IPS-18c (cell line): Measurements from ENCODE around the gene SPCS1.
A peak's percentile ranks its signal among the peaks of the same experiment; 100 is the strongest.
"Not testable (repeated sequence)": the region's sequence is repeated elsewhere in the genome, so short reads cannot be mapped to it uniquely, and the experiment has no call there.

Experiments used
- H3K4me3 ChIP-seq: 2 replicates; pipeline ENCODE4 v1.7.0; 2013; ENCODE audit warnings: low read depth, mild to moderate bottlenecking, low read length, moderate library complexity; ENCODE audit not compliant: insufficient read depth
- H3K9me3 ChIP-seq: one replicate; pipeline ENCODE4 v1.6.1; 2013; ENCODE audit warnings: mild to moderate bottlenecking, low read length, moderate library complexity; ENCODE audit not compliant: control insufficient read depth, insufficient read depth

Gene SPCS1

DNA sequence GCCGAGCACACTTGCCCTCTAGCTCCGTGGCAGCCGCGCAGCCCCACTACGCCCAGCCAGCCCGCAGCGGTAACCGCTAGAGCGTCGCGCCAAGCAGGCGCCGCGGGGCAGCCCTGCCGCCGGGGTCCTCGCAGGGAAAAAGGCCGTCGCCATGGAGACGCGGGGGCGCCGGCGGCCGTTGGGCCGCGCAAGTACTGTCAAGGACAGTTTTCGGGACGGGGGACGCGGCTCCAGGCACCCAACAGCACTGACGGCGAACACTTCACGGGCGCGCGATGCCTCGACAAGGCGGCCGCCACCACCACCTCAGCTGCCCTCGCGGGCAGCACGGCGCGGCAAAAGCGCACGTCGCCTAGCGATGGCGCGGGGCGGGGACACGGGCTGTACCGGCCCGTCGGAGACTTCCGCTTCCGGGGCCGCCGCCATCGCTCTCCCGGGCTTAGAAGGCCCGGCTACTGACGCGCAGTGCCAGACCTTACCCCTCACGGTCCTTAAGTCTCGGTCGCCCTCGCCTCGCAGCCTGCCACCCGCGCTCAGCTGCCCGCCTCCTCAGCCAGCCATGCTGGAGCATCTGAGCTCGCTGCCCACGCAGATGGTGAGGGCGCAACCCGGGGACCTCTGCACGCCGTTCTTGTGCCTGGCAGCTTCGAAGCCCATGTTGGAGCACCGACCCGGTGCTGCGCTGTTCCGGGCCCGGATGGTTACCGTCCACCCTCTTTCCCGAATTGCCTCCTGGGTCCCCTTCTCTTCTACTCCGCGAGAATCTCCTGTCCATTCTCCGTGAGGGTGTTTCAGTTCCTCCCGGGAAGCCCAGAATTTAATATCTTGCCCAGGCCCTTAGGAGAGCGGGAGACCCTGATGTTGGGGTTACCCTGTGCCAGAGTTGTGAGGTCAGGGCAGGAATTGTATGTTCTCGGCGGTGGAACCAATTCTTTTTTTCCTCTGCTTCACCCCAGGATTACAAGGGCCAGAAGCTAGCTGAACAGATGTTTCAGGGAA is at the start of gene SPCS1, which contains the start of gene GLT8D1:
TSS of gene SPCS1 (plus strand) at position 419 of the 999 bp plus-strand sequence. CDS start at position 560, 141 bp downstream.
TSS of gene GLT8D1 (minus strand) at position 104 of the 999 bp plus-strand sequence. CDS start 5,331 bp downstream, outside the sequence.
- no peaks in the 10 kb centered on the region for H3K9me3 ChIP-seq
- H3K4me3 ChIP-seq: peak within 1 kb of the TSS; percentile 98

DNA sequence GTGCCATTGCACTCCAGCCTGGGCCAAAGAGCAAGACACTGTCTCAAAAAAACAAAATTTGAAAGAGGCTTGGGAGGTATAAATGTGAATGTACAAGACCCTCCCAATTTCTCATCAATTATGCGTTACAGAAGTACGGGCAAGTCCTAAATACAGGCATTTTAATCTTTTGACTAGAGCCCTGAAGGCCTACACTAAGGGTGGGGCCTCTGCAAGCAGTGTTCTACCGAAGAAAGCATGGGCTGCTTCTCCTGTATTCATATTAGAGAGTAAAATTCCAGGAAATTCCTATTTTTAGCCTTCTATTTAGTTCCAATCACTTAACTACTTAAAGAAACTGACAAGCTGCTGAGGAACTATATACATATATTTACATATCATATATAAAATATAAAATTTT is 45.9 kb upstream of the SPCS1 start:
- Histone ChIP-seq H3K9me3 (no peaks in the 10 kb centered on the region), H3K4me3 (no peak overlapping the region)

DNA sequence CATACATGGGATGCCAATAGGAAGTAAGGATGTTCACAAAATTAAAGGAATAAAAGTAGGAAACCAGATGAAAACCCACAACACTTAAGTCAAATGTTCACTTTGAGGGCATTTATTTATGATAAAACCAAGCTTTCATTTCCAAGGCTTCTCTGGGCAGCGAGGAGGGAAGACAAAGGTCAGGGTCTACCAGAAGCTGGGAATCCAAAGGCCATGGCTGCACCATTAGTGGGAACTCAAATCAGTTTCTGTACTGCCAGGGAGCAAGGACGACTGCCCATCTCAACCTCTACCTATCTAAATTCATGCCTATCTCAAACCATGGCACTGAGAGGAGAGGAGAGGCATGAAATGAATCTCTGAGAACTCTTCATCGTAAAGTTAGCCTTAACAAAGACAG is 42.8 kb upstream of the SPCS1 start:
- H3K4me3 ChIP-seq: no peak overlapping the region
- H3K9me3 ChIP-seq: no peaks in the 10 kb centered on the region

DNA sequence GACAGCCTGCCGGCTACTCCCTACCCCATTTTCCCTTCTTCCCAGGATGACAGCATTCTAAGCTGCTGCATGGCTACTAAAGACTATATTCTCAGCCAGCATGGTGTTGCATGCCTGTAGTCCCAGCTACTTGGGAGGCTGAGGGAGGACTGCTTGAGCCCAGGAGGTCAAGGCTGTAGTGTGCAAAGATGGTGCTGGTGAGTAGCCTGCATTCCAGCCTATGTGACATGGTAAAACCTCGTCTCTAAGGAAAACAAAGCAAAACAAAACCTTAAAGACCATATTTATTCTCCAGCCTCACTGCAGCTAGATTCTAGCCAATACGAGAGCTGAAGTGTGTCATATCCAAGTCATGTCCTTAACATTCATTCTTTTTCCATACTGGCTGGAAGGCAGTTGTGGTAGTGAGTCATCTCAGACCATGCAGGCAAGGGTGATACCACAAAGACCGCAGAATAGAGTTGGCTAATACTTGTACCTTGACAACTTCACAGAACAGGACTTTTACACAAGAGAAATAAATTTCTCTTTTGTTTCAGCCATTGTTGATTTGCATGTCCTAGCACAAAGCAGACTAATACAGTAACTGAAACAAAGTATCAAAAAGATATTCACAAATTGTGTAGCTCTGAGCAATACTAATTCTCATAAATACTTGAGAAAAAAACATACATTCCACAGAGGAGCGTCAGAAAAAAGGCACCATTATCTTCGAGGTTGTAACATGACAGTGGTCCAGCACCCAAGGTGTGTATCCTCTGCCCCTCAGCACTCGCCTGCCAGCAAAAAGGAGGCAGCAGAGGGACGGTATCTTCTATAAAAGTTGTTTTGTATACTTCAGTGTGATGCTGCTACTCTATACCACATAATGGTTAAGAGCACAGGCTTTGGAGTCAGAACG is 35.0 kb upstream of the SPCS1 start:
- Histone ChIP-seq H3K9me3 (no peaks in the 10 kb centered on the region), H3K4me3 (no peak overlapping the region)

DNA sequence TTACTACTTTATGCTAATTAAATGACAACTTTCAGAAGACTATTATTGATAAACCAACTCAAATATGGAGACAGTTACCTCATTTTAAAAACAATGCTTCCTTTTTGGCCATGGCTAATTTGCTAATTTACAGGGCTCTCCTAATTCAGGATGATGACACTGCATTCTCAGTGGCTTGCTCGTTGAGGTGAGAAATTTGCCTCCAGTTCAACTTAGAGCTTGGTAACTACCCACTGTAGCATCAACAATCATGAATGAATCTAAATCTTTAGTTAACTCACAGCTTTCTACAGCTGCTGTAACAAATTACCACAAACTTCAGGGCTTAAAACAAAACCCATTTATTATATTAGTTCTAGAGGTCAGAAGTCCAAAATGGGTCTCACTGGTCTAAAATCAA is 34.2 kb upstream of the SPCS1 start:
- H3K4me3 ChIP-seq: no peak overlapping the region
- no peaks in the 10 kb centered on the region for H3K9me3 ChIP-seq

DNA sequence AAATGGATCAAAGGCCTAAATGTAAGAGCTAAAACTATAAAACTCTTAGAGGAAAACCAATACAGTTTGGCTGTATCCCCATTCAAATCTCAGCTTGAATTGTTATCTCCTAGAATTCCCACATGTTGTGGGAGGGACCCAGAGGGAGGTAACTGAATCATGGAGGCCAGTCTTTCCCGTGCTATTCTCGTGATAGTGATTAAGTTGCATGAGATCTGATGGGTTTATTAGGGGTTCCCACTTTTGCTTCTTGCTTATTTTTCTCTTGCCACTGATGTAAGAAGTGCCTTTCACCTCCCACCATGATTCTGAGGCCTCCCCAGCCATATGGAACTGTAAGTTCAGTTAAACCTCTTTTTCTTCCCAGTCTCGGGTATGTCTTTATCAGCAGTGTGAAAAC is 29.7 kb upstream of the SPCS1 start:
- not testable (repeated sequence) for H3K4me3 ChIP-seq, H3K9me3 ChIP-seq

DNA sequence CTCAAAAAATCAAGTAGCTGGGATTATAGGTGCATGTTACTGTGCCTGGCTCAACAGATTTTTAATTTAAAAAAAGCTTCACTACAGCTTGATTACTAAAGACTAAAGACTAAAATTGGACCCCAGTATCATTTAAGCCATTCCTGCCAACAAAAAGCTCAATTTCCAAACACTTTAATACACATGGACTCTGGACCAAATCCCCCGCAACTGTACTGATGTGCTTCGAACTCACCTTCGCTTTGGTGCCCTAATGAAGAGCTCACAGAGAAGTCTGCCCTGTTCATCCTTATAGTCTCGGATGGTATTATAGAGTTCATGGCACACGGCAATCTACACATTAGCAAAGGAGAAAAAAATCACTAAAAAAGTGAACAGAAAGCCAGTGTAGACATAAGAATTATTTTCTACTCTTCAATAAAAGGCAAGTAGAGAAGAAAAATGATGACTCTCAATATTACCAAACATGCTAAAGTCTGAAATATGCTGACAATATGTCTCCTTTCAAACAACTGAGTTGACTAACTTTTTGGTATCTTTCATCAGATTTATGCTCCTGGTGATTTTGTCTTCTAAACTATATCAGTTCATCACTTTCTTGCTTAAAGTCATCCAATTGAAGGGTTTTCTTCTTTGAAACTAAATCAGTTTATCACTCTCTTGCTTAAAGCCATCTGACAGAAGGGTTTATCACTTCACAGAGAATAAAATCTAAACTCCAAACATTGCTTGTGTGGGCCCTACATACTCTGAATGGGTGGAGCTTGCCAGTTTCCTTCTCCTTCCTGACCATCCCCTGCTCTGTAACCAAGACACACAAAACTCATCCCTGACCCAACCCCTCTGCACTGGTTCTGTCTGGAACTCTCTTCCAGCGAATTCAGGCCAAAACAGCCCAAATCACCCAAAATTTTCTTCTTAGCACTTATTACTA is 27.4 kb upstream of the SPCS1 start:
- no peak overlapping the region for H3K4me3 ChIP-seq
- no peaks in the 10 kb centered on the region for H3K9me3 ChIP-seq

DNA sequence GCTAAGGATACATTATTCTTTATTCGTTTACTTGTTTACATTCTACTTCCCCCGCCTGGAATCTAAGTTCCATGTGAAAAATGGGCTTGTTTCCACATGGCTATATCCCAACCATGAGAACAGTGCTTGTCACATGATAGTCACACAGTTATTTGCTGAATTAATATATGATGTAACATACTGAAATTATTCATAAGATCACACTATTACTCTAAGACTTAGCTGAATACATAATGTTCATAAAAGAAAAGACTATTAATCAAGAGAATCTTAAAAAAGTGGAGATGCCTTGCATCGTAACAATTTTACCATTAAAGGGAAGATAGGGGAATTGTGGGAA is 26.7 kb upstream of the SPCS1 start:
- Histone ChIP-seq H3K4me3 (no peak overlapping the region), H3K9me3 (no peaks in the 10 kb centered on the region)

DNA sequence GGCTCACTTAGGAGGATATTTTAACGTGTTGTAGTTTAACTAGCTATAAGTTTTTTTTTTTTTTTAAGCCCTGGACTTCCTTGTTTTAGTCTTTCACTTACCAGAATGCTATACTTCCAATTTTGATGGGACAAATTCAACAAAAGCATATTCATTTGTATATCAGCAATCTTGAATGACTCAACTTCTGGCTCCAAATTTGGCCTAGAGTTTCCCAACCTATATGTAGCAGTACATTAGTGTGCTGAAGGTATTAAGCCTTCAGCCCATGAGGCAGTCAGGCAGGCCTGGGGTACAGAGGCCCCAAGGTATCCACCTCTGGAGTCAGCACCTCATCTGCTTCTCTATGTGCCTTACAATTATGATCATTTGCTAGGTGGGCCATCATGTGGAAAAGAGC is 26.1 kb upstream of the SPCS1 start:
- H3K4me3 ChIP-seq: no peak overlapping the region
- H3K9me3 ChIP-seq: no peaks in the 10 kb centered on the region

DNA sequence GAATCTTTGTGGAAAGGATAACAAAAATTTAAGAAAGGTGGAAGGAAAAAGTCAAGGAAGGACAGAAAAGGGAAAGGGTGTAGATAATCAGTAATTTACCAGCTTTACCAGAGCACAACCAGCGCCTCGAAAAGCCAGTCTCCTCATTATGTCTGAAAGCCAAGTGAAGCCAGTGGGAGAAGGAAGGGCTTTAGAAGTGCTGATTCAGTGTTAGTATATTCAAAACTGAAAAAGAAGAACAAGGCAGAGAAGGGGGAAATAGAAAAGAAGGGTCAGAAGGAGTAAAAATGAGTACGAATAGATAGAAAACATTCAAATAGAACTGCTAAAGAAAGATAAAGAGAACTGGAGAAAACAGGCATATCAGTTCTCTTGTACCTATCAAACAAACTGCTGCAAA is 24.3 kb upstream of the SPCS1 start:
- no peaks in the 10 kb centered on the region for H3K9me3 ChIP-seq
- no peak overlapping the region for H3K4me3 ChIP-seq

DNA sequence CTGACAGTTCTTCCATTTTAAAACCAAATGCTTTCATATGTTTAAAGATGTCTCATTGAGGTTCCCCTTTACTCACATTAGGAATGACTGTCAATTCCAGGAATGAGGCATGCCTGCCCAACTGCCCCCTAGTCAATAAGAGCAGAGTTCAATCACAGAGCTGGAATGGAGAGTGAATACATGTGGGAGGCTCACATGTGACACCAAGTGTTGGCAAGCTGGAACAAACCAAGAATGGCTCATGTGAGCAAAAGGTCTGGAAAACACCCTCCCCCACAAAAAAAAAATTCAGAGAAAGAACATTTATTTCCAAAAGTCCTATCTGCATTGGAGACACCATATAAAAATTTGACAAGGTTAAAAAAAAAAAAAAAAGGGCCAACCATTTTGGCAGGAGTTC is 23.9 kb upstream of the SPCS1 start:
- Histone ChIP-seq H3K9me3 (no peaks in the 10 kb centered on the region), H3K4me3 (no peak overlapping the region)

DNA sequence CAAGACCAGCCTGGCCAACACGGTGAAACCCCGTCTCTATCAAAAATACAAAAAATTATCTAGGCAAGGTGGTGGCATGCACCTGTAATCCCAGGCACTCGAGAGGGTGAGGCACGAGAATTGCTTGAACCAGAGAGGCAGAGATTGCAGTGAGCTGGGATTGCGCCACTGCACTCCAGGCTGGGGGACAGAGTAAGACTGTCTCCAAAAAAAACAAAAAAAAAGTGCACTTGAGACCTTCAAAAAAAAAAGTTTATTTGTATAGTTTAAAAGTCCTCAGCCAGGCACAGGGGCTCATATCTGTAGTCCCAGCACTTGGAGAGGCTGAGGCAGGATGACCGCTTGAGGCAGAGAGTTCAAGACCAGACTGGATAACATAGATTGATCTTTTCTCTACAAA is 22.3 kb upstream of the SPCS1 start:
- no peaks in the 10 kb centered on the region for H3K9me3 ChIP-seq
- H3K4me3 ChIP-seq: no peak overlapping the region

DNA sequence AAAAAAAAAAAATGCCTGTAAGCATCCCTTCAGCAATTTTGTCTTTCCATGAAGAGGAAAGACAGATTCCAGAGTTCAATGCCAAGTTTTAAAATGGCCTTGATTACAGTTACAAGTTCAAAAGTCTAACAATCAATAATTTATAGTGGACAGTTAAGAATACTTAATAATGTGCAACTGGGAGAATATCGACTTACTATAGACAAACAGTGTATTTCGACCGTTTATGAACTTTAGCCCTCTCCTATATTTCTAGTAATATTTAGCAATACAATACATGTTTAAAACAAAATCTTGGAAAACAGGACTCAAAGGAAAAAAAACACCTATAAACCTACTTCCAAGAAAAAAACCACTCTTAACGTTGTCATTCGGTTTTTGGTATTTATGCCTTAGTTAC is 21.7 kb upstream of the SPCS1 start:
- H3K4me3 ChIP-seq: no peak overlapping the region

DNA sequence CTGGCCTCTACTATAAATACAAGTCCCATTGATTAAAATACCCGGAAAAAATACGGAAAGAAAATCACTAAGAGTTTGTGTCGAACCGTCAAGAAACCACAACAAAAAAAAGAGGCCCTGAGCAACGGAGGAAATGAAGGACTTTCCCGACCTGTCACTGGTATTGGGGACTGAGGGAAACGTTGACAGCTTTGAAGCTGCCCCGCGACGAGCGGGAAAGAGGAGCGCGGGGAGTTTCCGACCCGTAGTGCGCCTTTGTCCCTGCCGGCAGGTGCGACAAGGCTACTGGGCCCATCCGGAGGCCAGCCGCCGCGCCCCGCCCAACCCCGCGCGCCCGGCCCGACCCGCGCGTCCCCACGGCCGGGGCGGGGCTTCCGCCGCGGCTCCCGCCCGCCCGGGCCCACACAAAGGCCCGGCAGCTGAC is 20.6 kb upstream of the SPCS1 start:
- peak overlapping the region; percentile 92 for H3K4me3 ChIP-seq

More for the DNA sequence above, 21.7 kb upstream of the SPCS1 start:
- no peaks in the 10 kb centered on the region for H3K9me3 ChIP-seq

DNA sequence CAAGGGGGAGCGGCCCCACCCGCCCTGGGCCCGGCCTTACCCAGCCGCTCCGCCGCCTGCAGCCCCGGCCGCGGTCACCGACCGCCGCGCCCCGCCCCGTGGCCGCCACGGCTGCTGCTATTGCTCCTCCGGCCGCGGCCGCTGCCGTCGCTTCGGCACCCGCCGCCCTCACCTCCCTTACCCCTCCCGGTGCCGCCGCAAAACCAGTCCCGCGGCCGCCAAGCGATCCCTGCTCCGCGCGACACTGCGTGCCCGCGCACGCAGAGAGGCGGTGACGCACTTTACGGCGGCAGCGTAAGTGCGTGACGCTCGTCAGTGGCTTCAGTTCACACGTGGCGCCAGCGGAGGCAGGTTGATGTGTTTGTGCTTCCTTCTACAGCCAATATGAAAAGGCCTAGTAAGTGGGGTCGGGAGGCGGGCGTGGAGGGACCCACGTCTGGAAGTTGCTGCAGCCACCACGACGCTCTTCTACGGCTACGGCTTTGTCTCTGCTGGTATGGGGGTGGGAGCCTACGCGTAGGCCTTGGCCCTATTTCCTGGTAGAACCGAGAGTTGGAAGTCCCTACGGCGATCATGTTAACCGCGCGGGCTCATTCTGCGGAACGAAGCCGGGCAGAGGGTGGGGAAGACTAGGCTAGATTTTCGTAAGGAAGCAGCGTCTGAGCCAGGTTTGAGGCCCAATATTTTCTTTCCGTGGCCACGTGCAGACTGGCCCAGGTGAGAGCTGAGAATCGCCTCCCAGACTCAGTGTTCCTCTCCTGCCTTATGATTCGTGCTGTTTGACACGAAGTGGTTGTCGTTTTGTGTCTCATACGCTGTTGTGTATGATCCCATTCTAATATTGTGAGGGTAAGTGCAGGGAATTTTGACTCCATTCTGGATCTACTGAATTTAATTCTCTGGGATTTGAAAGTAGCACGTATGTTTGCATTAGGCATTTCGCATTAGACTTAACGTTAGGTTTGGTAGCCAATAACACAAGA is 19.9 kb upstream of the SPCS1 start, which contains the start of the genes GNL3 and PBRM1:
TSS of gene GNL3 (plus strand) at position 324 of the 983 bp plus-strand sequence. CDS start at position 385, 61 bp downstream.
TSS of gene PBRM1 (minus strand) at position 205 of the 983 bp plus-strand sequence.
- Histone ChIP-seq H3K4me3 (peak within 1 kb of the TSS; percentile 92), H3K9me3 (no peaks in the 10 kb centered on the region)

More for the DNA sequence above, 20.6 kb upstream of the SPCS1 start:
- H3K9me3 ChIP-seq: no peaks in the 10 kb centered on the region
